Measurements from ENCODE around the gene USP17L26. TPM values are rescaled to one million over a fixed set of nuclear protein-coding genes. Genes with fewer than 3 reads are reported as not detected.
"Not testable (repeated sequence)": the region's sequence is repeated elsewhere in the genome, so short reads cannot be mapped to it uniquely, and the experiment has no call there.

The USP17L26 gene
- total RNA-seq: not detected in 2 replicates

GRCh38 chr4:9334358-9334757, at the start of gene USP17L26:
Gene USP17L26, plus strand, starts transcription at chr4:9334658. Its CDS starts 0 bp downstream, at chr4:9334658.
- not testable (repeated sequence) for DNase-seq

GRCh38 chr4:9324191-9324590, 10.3 kb upstream of the USP17L26 start:
- DNase-seq: not testable (repeated sequence)

GRCh38 chr4:9324865-9325264, 9.6 kb upstream of the USP17L26 start, which contains the start of gene USP17L24:
Gene USP17L24, plus strand, starts transcription at chr4:9325165. Its CDS starts 0 bp downstream, at chr4:9325165.
- not testable (repeated sequence) for DNase-seq

GRCh38 chr4:9329611-9330010, 4.8 kb upstream of the USP17L26 start, which contains the start of gene USP17L25:
Gene USP17L25, plus strand, starts transcription at chr4:9329911. Its CDS starts 0 bp downstream, at chr4:9329911.
- DNase-seq: not testable (repeated sequence)

- DNase-seq: not testable (repeated sequence)
These were observed 4.6 kb downstream of the USP17L26 start, which contains the start of gene USP17L5 for GRCh38 chr4:9339103-9339502. Gene USP17L5, plus strand, starts transcription at chr4:9339403. Its CDS starts 0 bp downstream, at chr4:9339403.

- not testable (repeated sequence) for DNase-seq
These were observed 9.4 kb downstream of the USP17L26 start, which contains the start of gene USP17L27 for GRCh38 chr4:9343848-9344247. Gene USP17L27, plus strand, starts transcription at chr4:9344148. Its CDS starts 0 bp downstream, at chr4:9344148.

GRCh38 chr4:9348593-9348992, 14.1 kb downstream of the USP17L26 start, which contains the start of gene USP17L28:
Gene USP17L28, plus strand, starts transcription at chr4:9348893. Its CDS starts 0 bp downstream, at chr4:9348893.
- DNase-seq: not testable (repeated sequence)

- DNase-seq: not testable (repeated sequence)
These were observed 16.4 kb downstream of the USP17L26 start for GRCh38 chr4:9350866-9351265.

GRCh38 chr4:9353338-9353737, 18.9 kb downstream of the USP17L26 start, which contains the start of gene USP17L29:
Gene USP17L29, plus strand, starts transcription at chr4:9353638. Its CDS starts 0 bp downstream, at chr4:9353638.
- DNase-seq: not testable (repeated sequence)

- DNase-seq: not testable (repeated sequence)
These were observed 28.4 kb downstream of the USP17L26 start, which contains the start of gene USP17L30 for GRCh38 chr4:9362829-9363228. Gene USP17L30, plus strand, starts transcription at chr4:9363129. Its CDS starts 0 bp downstream, at chr4:9363129.

- DNase-seq: not testable (repeated sequence)
These were observed 45.4 kb downstream of the USP17L26 start for GRCh38 chr4:9379881-9380280.

- DNase-seq: peak; percentile 2
These were observed 46.6 kb downstream of the USP17L26 start for GRCh38 chr4:9381012-9381534.

- no peak for DNase-seq
These were observed 49.7 kb downstream of the USP17L26 start for GRCh38 chr4:9384126-9384525.

Other genes with a start within 250 kb of the USP17L26 start
- not detected in 2 replicates for gene FAM90A26, start 164.2 kb upstream of the USP17L26 start, total RNA-seq
- gene USP17L10, start 124.0 kb upstream of the USP17L26 start, total RNA-seq: not detected in 2 replicates
- gene USP17L11, start 119.3 kb upstream of the USP17L26 start, total RNA-seq: not detected in 2 replicates
- gene USP17L12, start 114.5 kb upstream of the USP17L26 start, total RNA-seq: not detected in 2 replicates
- not detected in 2 replicates for gene USP17L13, start 109.8 kb upstream of the USP17L26 start, total RNA-seq
- gene USP17L15, start 100.3 kb upstream of the USP17L26 start, total RNA-seq: not detected in 2 replicates
- not detected in 2 replicates for gene USP17L17, start 90.8 kb upstream of the USP17L26 start, total RNA-seq
- not detected in 2 replicates for gene USP17L18, start 86.0 kb upstream of the USP17L26 start, total RNA-seq
- not detected in 2 replicates for gene USP17L19, start 81.3 kb upstream of the USP17L26 start, total RNA-seq
- not detected in 2 replicates for gene USP17L20, start 76.5 kb upstream of the USP17L26 start, total RNA-seq
- not detected in 2 replicates for gene USP17L21, start 71.8 kb upstream of the USP17L26 start, total RNA-seq
- not detected in 2 replicates for gene USP17L22, start 67.0 kb upstream of the USP17L26 start, total RNA-seq
- gene USP17L24, start 9.5 kb upstream of the USP17L26 start, total RNA-seq: not detected in 2 replicates
- gene USP17L25, start 4.7 kb upstream of the USP17L26 start, total RNA-seq: not detected in 2 replicates
- not detected in 2 replicates for gene USP17L5, start 4.7 kb downstream of the USP17L26 start, total RNA-seq
- not detected in 2 replicates for gene USP17L27, start 9.5 kb downstream of the USP17L26 start, total RNA-seq
- not detected in 2 replicates for gene USP17L28, start 14.2 kb downstream of the USP17L26 start, total RNA-seq
- gene USP17L29, start 19.0 kb downstream of the USP17L26 start, total RNA-seq: not detected in 2 replicates
- not detected in 2 replicates for gene USP17L30, start 28.5 kb downstream of the USP17L26 start, total RNA-seq
- gene DEFB131A, start 109.8 kb downstream of the USP17L26 start, total RNA-seq: not detected in 2 replicates